Measurements from ENCODE around the gene BRD4.

The BRD4 gene

GRCh38 chr19:15323496-15324235, 8.7 kb downstream of the BRD4 start:
- FAIRE-seq: no peak
- no peak for TF ChIP-seq TAF1 (IDR thresholded peaks at IDR 0.05; ENCODE audit: borderline replicate concordance, low read depth, low read length)
- no peak; the same call in 1 of the 2 replicates for TF ChIP-seq POLR2A (IDR thresholded peaks at IDR 0.05; ENCODE audit: low read depth, low read length)
- TF ChIP-seq POLR2AphosphoS5 (IDR thresholded peaks at IDR 0.05; ENCODE audit: low read depth, low read length): no peak
- DNase-seq (ENCODE audit: insufficient read length): no peak

- FAIRE-seq (no peak), DNase-seq (ENCODE audit: insufficient read length) (no peak)
- TF ChIP-seq POLR2AphosphoS5 (IDR thresholded peaks at IDR 0.05; ENCODE audit: low read depth, low read length) (no peak), POLR2A (IDR thresholded peaks at IDR 0.05; ENCODE audit: low read depth, low read length) (no peak; the same call in 1 of the 2 replicates), TAF1 (IDR thresholded peaks at IDR 0.05; ENCODE audit: borderline replicate concordance, low read depth, low read length) (no peak)
These were observed 10.6 kb downstream of the BRD4 start for GRCh38 chr19:15321739-15322138.

- FAIRE-seq (no peak), DNase-seq (ENCODE audit: insufficient read length) (no peak)
- TF ChIP-seq POLR2A (IDR thresholded peaks at IDR 0.05; ENCODE audit: low read depth, low read length) (no peak), POLR2AphosphoS5 (IDR thresholded peaks at IDR 0.05; ENCODE audit: low read depth, low read length) (no peak), TAF1 (IDR thresholded peaks at IDR 0.05; ENCODE audit: borderline replicate concordance, low read depth, low read length) (no peak)
These were observed 12.2 kb downstream of the BRD4 start for GRCh38 chr19:15320116-15320515.

- FAIRE-seq (peak; percentile 88), DNase-seq (ENCODE audit: insufficient read length) (no peak)
- TF ChIP-seq TAF1 (IDR thresholded peaks at IDR 0.05; ENCODE audit: borderline replicate concordance, low read depth, low read length): no peak
These were observed 14.1 kb downstream of the BRD4 start for GRCh38 chr19:15318241-15318691.

GRCh38 chr19:15317392-15318071, 14.8 kb downstream of the BRD4 start:
- DNase-seq (ENCODE audit: insufficient read length) (no peak), FAIRE-seq (no peak)
- no peak for TF ChIP-seq POLR2A (IDR thresholded peaks at IDR 0.05; ENCODE audit: low read depth, low read length)
- no peak for TF ChIP-seq TAF1 (IDR thresholded peaks at IDR 0.05; ENCODE audit: borderline replicate concordance, low read depth, low read length)
- TF ChIP-seq POLR2AphosphoS5 (IDR thresholded peaks at IDR 0.05; ENCODE audit: low read depth, low read length): no peak

- DNase-seq (ENCODE audit: insufficient read length) (no peak), FAIRE-seq (peak; percentile 40)
- TF ChIP-seq POLR2A (IDR thresholded peaks at IDR 0.05; ENCODE audit: low read depth, low read length) (no peak), POLR2AphosphoS5 (IDR thresholded peaks at IDR 0.05; ENCODE audit: low read depth, low read length) (no peak), TAF1 (IDR thresholded peaks at IDR 0.05; ENCODE audit: borderline replicate concordance, low read depth, low read length) (no peak)
These were observed 15.8 kb downstream of the BRD4 start for GRCh38 chr19:15316498-15316897.

GRCh38 chr19:15315101-15315500, 17.2 kb downstream of the BRD4 start:
- TF ChIP-seq TAF1 (IDR thresholded peaks at IDR 0.05; ENCODE audit: borderline replicate concordance, low read depth, low read length) (no peak), POLR2AphosphoS5 (IDR thresholded peaks at IDR 0.05; ENCODE audit: low read depth, low read length) (no peak), POLR2A (IDR thresholded peaks at IDR 0.05; ENCODE audit: low read depth, low read length) (no peak)
- no peak for FAIRE-seq
- no peak for DNase-seq (ENCODE audit: insufficient read length)

GRCh38 chr19:15313649-15314279, 18.6 kb downstream of the BRD4 start:
- TF ChIP-seq POLR2AphosphoS5 (IDR thresholded peaks at IDR 0.05; ENCODE audit: low read depth, low read length): peak; percentile 38; the same call in 1 of the 2 replicates
- no peak for TF ChIP-seq POLR2A (IDR thresholded peaks at IDR 0.05; ENCODE audit: low read depth, low read length)
- no peak for TF ChIP-seq TAF1 (IDR thresholded peaks at IDR 0.05; ENCODE audit: borderline replicate concordance, low read depth, low read length)
- no peak for FAIRE-seq
- DNase-seq (ENCODE audit: insufficient read length): no peak

- TF ChIP-seq POLR2AphosphoS5 (IDR thresholded peaks at IDR 0.05; ENCODE audit: low read depth, low read length) (no peak), POLR2A (IDR thresholded peaks at IDR 0.05; ENCODE audit: low read depth, low read length) (no peak), TAF1 (IDR thresholded peaks at IDR 0.05; ENCODE audit: borderline replicate concordance, low read depth, low read length) (no peak)
- DNase-seq (ENCODE audit: insufficient read length) (no peak), FAIRE-seq (no peak)
These were observed 25.2 kb downstream of the BRD4 start for GRCh38 chr19:15307169-15307568.

GRCh38 chr19:15305582-15306334, 26.6 kb downstream of the BRD4 start:
- TF ChIP-seq POLR2A (IDR thresholded peaks at IDR 0.05; ENCODE audit: low read depth, low read length): no peak
- no peak for TF ChIP-seq POLR2AphosphoS5 (IDR thresholded peaks at IDR 0.05; ENCODE audit: low read depth, low read length)
- no peak for TF ChIP-seq TAF1 (IDR thresholded peaks at IDR 0.05; ENCODE audit: borderline replicate concordance, low read depth, low read length)
- DNase-seq (ENCODE audit: insufficient read length): no peak

GRCh38 chr19:15304140-15304705, 28.1 kb downstream of the BRD4 start:
- TF ChIP-seq POLR2AphosphoS5 (IDR thresholded peaks at IDR 0.05; ENCODE audit: low read depth, low read length): no peak
- TF ChIP-seq TAF1 (IDR thresholded peaks at IDR 0.05; ENCODE audit: borderline replicate concordance, low read depth, low read length): no peak
- TF ChIP-seq POLR2A (IDR thresholded peaks at IDR 0.05; ENCODE audit: low read depth, low read length): no peak
- DNase-seq (ENCODE audit: insufficient read length): no peak
- no peak for FAIRE-seq

More at GRCh38 chr19:15305582-15306334, 26.6 kb downstream of the BRD4 start:
- FAIRE-seq: no peak
